Measurements from ENCODE around the gene NRXN2.

The NRXN2 gene

DNA sequence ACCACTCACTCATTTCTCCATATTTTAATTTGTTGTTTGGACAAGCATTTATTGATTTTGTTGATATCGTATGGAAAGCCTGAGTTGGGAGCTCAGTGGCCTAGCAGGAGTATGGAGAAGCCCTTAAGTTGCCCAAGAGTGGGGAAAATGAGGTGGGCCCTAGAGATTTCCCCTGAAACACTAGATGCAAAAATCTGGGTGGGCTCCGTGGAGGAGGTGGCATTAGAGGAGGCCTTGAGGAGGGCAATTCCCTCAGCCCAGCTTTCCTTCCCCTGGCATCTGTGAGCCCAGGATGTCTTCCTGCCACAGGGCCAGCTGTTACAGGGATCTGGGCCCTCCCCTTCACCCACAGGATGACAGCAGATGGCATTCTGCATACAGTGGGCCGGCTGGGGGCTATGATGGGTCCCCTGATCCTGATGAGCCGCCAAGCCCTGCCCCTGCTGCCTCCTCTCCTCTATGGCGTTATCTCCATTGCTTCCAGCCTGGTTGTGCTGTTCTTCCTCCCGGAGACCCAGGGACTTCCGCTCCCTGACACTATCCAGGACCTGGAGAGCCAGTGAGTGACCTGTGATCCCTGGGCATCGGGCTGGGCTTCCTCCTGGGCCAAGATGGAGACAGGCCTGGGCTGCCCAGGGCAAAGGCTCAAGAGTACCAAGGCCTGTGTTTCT, 153.6 kb downstream of the NRXN2 start:
- H3F3A ChIP-seq (ENCODE audit: control insufficient read depth, insufficient read depth), result no peaks in the 10 kb centered on the region
- H4K20me1 ChIP-seq (ENCODE audit: control insufficient read depth, insufficient read depth, low read depth, low read length), result no peaks in the 10 kb centered on the region
- no peak overlapping the region for H3K4me3 ChIP-seq (ENCODE audit: low read length)
- TF ChIP-seq EZH2phosphoT487 (IDR thresholded peaks at IDR 0.05; ENCODE audit: borderline replicate concordance, low read length), result no peak
- TF ChIP-seq, protein P1, sequence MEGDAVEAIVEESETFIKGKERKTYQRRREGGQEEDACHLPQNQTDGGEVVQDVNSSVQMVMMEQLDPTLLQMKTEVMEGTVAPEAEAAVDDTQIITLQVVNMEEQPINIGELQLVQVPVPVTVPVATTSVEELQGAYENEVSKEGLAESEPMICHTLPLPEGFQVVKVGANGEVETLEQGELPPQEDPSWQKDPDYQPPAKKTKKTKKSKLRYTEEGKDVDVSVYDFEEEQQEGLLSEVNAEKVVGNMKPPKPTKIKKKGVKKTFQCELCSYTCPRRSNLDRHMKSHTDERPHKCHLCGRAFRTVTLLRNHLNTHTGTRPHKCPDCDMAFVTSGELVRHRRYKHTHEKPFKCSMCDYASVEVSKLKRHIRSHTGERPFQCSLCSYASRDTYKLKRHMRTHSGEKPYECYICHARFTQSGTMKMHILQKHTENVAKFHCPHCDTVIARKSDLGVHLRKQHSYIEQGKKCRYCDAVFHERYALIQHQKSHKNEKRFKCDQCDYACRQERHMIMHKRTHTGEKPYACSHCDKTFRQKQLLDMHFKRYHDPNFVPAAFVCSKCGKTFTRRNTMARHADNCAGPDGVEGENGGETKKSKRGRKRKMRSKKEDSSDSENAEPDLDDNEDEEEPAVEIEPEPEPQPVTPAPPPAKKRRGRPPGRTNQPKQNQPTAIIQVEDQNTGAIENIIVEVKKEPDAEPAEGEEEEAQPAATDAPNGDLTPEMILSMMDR (IDR thresholded peaks at IDR 0.05; ENCODE audit: low read depth, low read length, poor library complexity, severe bottlenecking), result no peak
- no peaks in the 10 kb centered on the region for H3K36me3 ChIP-seq (ENCODE audit: control insufficient read depth, low read length)
- H3K27ac ChIP-seq (ENCODE audit: low read depth, low read length), result no peak overlapping the region
- no peaks in the 10 kb centered on the region for H3K9me2 ChIP-seq (replicated peaks; ENCODE audit: control insufficient read depth, low read length)
- no peaks in the 10 kb centered on the region for H3K4me1 ChIP-seq (ENCODE audit: control insufficient read depth, low read length)
- no peaks in the 10 kb centered on the region for H3K79me2 ChIP-seq (ENCODE audit: control insufficient read depth, low read length)
- no peaks in the 10 kb centered on the region for H3K9me3 ChIP-seq (ENCODE audit: control insufficient read depth, insufficient read depth, low read length)
- peaks cover 3% of the 10 kb centered on the region; the same call in 1 of the 2 replicates for H3K27me3 ChIP-seq (ENCODE audit: control insufficient read depth, low read length)
- H3K4me2 ChIP-seq (ENCODE audit: low read length), result no peak overlapping the region

DNA sequence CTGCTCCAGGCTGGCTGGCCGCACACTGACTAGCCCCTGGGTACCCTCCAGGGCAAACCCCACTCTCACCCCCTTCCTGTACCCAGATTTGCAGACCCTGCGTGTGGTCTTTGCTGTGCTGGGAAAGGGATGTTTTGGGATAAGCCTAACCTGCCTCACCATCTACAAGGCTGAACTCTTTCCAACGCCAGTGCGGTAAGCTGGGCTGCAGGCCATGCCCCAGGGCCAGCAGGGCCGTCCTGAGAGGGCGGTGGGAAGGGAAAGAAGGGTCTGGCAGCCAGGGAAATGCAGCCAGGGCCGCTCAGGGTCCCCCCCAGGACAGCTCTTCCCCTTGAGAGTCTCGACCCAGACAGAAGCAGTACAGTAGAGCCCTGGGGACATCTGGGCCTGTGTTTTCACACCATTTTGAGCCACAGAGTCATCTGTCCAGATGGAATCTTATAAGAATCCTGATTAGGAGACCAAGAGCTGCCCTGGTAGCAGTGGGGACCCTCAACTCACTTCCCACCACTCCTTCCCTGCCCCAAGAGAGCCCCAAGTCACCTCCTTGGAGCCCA, 154.3 kb downstream of the NRXN2 start:
- H3K4me1 ChIP-seq (ENCODE audit: control insufficient read depth, low read length), result no peaks in the 10 kb centered on the region
- no peak overlapping the region for H3K4me3 ChIP-seq (ENCODE audit: low read length)
- TF ChIP-seq, protein P1 (IDR thresholded peaks at IDR 0.05; ENCODE audit: low read depth, low read length, poor library complexity, severe bottlenecking), result no peak
- TF ChIP-seq EZH2phosphoT487 (IDR thresholded peaks at IDR 0.05; ENCODE audit: borderline replicate concordance, low read length), result no peak
- no peak overlapping the region for H3K4me2 ChIP-seq (ENCODE audit: low read length)
- no peaks in the 10 kb centered on the region for H3K79me2 ChIP-seq (ENCODE audit: control insufficient read depth, low read length)
- H3K9me2 ChIP-seq (replicated peaks; ENCODE audit: control insufficient read depth, low read length), result no peaks in the 10 kb centered on the region
- H3K9me3 ChIP-seq (ENCODE audit: control insufficient read depth, insufficient read depth, low read length), result no peaks in the 10 kb centered on the region
- H4K20me1 ChIP-seq (ENCODE audit: control insufficient read depth, insufficient read depth, low read depth, low read length), result no peaks in the 10 kb centered on the region
- no peaks in the 10 kb centered on the region for H3F3A ChIP-seq (ENCODE audit: control insufficient read depth, insufficient read depth)
- no peaks in the 10 kb centered on the region for H3K27me3 ChIP-seq (ENCODE audit: control insufficient read depth, low read length)
- H3K27ac ChIP-seq (ENCODE audit: low read depth, low read length), result no peak overlapping the region
- H3K36me3 ChIP-seq (ENCODE audit: control insufficient read depth, low read length), result no peaks in the 10 kb centered on the region

DNA sequence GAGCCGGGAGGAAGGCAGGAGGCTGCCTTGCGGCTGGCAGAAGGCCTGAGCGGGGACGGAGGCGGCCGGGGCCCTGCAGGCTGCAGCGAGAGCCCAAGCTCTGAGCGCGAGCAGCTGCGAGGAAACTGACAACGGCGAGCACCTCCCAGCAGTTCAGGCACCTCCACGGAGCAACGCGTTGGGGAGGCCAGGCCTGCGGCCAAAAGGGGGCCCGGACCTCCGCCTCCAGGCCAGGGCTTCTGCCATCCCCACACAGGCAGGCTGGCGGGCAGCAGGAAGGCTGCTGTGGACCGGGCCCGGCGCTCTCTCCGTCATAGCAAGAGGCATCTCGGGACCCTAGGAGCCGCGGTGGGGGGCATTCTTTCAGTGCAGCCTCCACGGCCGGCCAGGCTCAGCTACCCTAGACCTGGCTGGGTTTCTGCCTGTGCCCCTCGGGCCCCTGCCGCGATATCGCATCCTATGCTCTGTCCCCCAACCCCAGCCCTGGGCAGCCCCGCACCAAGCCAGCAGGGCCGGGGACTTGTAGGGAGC, 154.9 kb downstream of the NRXN2 start:
- Histone ChIP-seq H4K20me1 (ENCODE audit: control insufficient read depth, insufficient read depth, low read depth, low read length) (no peaks in the 10 kb centered on the region), H3K27me3 (ENCODE audit: control insufficient read depth, low read length) (no peaks in the 10 kb centered on the region), H3K27ac (ENCODE audit: low read depth, low read length) (no peak overlapping the region), H3F3A (ENCODE audit: control insufficient read depth, insufficient read depth) (no peaks in the 10 kb centered on the region), H3K9me2 (replicated peaks; ENCODE audit: control insufficient read depth, low read length) (no peaks in the 10 kb centered on the region), H3K4me3 (ENCODE audit: low read length) (no peak overlapping the region), H3K9me3 (ENCODE audit: control insufficient read depth, insufficient read depth, low read length) (no peaks in the 10 kb centered on the region), H3K36me3 (ENCODE audit: control insufficient read depth, low read length) (no peaks in the 10 kb centered on the region), H3K4me1 (ENCODE audit: control insufficient read depth, low read length) (no peaks in the 10 kb centered on the region), H3K4me2 (ENCODE audit: low read length) (no peak overlapping the region), H3K79me2 (ENCODE audit: control insufficient read depth, low read length) (no peaks in the 10 kb centered on the region)
- TF ChIP-seq EZH2phosphoT487 (IDR thresholded peaks at IDR 0.05; ENCODE audit: borderline replicate concordance, low read length), result no peak
- TF ChIP-seq, protein P1 (IDR thresholded peaks at IDR 0.05; ENCODE audit: low read depth, low read length, poor library complexity, severe bottlenecking), result no peak
